OCI-LY3 (cell line): ENCODE data around the gene ARHGAP18.

Source experiments
- H2AFZ ChIP-seq: fragments of 200-600, 300-600 bp; shearing (Covaris generic); 2 replicates; pipeline ENCODE4 v1.6.0; 2014; ENCODE audit warnings: antibody characterized with exemption, low read depth, low read length
- H3K27ac ChIP-seq: fragments of 200-600, 300-600 bp; sonication (generic); 2 replicates; pipeline ENCODE4 v1.5.1; 2014; ENCODE audit warnings: mild to moderate bottlenecking, low read length, moderate library complexity, mixed read lengths
- H3K27me3 ChIP-seq: fragments of 200-600, 300-600 bp; sonication (generic); 2 replicates; pipeline ENCODE4 v1.6.1; 2014; ENCODE audit warnings: low read depth, low read length, mixed read lengths
- H3K36me3 ChIP-seq: fragments of 200-600, 300-600 bp; sonication (generic); replicated peaks from 2 replicates; pipeline ENCODE3; 2014; ENCODE audit warnings: low read depth, low read length, mixed read lengths
- H3K4me1 ChIP-seq: fragments of 300-600, 200-600 bp; sonication (generic); 2 replicates; pipeline ENCODE4 v1.6.1; 2014; ENCODE audit warnings: low read length, mixed read lengths
- H3K4me2 ChIP-seq: fragments of 200-600, 300-600 bp; sonication (generic); 2 replicates; pipeline ENCODE4 v1.6.1; 2014; ENCODE audit warnings: low read length, mixed read lengths
- H3K4me3 ChIP-seq: fragments of 300-600, 200-600 bp; sonication (generic); 2 replicates; pipeline ENCODE4 v1.5.1; 2014; ENCODE audit warnings: antibody characterized with exemption, mild to moderate bottlenecking, low read length, moderate library complexity
- H3K79me2 ChIP-seq: fragments of 300-600, 200-600 bp; shearing (Covaris generic); 2 replicates; pipeline ENCODE4 v1.6.1; 2014; ENCODE audit warnings: mild to moderate bottlenecking, low read length, mixed read lengths
- H3K9ac ChIP-seq: fragments of 300-600, 200-600 bp; shearing (Covaris generic); 2 replicates; pipeline ENCODE4 v1.6.0; 2014; ENCODE audit warnings: mild to moderate bottlenecking, low read length, moderate library complexity
- H3K9me3 ChIP-seq: fragments of 200-600, 300-600 bp; shearing (Covaris generic); 2 replicates; pipeline ENCODE4 v1.6.1; 2014; ENCODE audit warnings: low read length, mixed read lengths; ENCODE audit not compliant: insufficient read depth
- H4K20me1 ChIP-seq: fragments of 200-600, 300-600 bp; sonication (generic); 2 replicates; pipeline ENCODE4 v1.6.1; 2016; ENCODE audit warnings: low read length, mixed read lengths; ENCODE audit not compliant: insufficient read depth
- CTCF ChIP-seq: fragments of 200-600, 300-600 bp; sonication (generic); IDR thresholded peaks from 2 replicates; pipeline ENCODE4 v1.5.1; 2014; ENCODE audit warnings: antibody characterized with exemption, low read length, low read depth
- EZH2phosphoT487 ChIP-seq: fragments of 200-600 bp; shearing (Covaris generic); IDR thresholded peaks from 2 replicates; pipeline ENCODE4 v1.6.1; 2018; ENCODE audit warnings: antibody characterized with exemption, mixed run types, low read depth

The ARHGAP18 gene

GRCh38 chr6:129711271-129711631, 1.3 kb upstream of the ARHGAP18 start:
- Histone ChIP-seq H4K20me1 (no peaks in the 10 kb centered on the region), H3K4me3 (no peak overlapping the region), H3K4me2 (no peak overlapping the region), H3K9ac (no peak overlapping the region), H3K36me3 (peaks cover 1% of the 10 kb centered on the region), H3K4me1 (peaks cover 23% of the 10 kb centered on the region), H3K79me2 (peaks cover 17% of the 10 kb centered on the region), H2AFZ (no peak overlapping the region), H3K27me3 (no peaks in the 10 kb centered on the region), H3K27ac (no peak overlapping the region), H3K9me3 (no peaks in the 10 kb centered on the region)
- no peak for TF ChIP-seq EZH2phosphoT487
- no peak for TF ChIP-seq CTCF

GRCh38 chr6:129710450-129711270, 683 bp upstream of the ARHGAP18 start:
- Histone ChIP-seq H3K27ac (no peak overlapping the region), H3K4me1 (peaks cover 23% of the 10 kb centered on the region), H3K79me2 (peaks cover 17% of the 10 kb centered on the region), H3K27me3 (no peaks in the 10 kb centered on the region), H4K20me1 (no peaks in the 10 kb centered on the region), H3K9me3 (no peaks in the 10 kb centered on the region), H3K36me3 (peaks cover 3% of the 10 kb centered on the region), H3K9ac (peak overlapping the region; percentile 81), H3K4me3 (peak overlapping the region; percentile 96), H3K4me2 (peak overlapping the region; percentile 94), H2AFZ (peak overlapping the region; percentile 81)
- TF ChIP-seq CTCF, result no peak
- no peak for TF ChIP-seq EZH2phosphoT487

GRCh38 chr6:129709196-129709768, 695 bp downstream of the ARHGAP18 start:
- Histone ChIP-seq H3K9ac (peak overlapping the region; percentile 81), H3K4me3 (peak overlapping the region; percentile 96), H3K36me3 (peaks cover 3% of the 10 kb centered on the region), H3K27me3 (no peaks in the 10 kb centered on the region), H3K4me1 (peaks cover 23% of the 10 kb centered on the region), H3K27ac (peak overlapping the region; percentile 28; the same call in 1 of the 2 replicates), H4K20me1 (no peaks in the 10 kb centered on the region), H2AFZ (no peak overlapping the region), H3K4me2 (peak overlapping the region; percentile 94), H3K9me3 (no peaks in the 10 kb centered on the region), H3K79me2 (peaks cover 17% of the 10 kb centered on the region)
- no peak for TF ChIP-seq CTCF
- TF ChIP-seq EZH2phosphoT487, result no peak

GRCh38 chr6:129708496-129709195, 1.3 kb downstream of the ARHGAP18 start:
- Histone ChIP-seq H3K36me3 (peaks cover 3% of the 10 kb centered on the region), H3K4me2 (peak overlapping the region; percentile 94), H3K27ac (no peak overlapping the region), H2AFZ (no peak overlapping the region), H4K20me1 (no peaks in the 10 kb centered on the region), H3K4me3 (peak overlapping the region; percentile 96), H3K4me1 (peaks cover 23% of the 10 kb centered on the region), H3K9me3 (no peaks in the 10 kb centered on the region), H3K27me3 (no peaks in the 10 kb centered on the region), H3K9ac (peak overlapping the region; percentile 81), H3K79me2 (peaks cover 17% of the 10 kb centered on the region)
- TF ChIP-seq CTCF (no peak), EZH2phosphoT487 (no peak)
